Natural killer cell (primary cell): ENCODE results near the gene CUX1. TPM values are rescaled to one million over a fixed set of nuclear protein-coding genes. Genes with fewer than 3 reads are reported as not detected.

Experiments used
- ATAC-seq, 3 donors: fragments of 150-1000 bp in 2 of 3; fragments of 200-7000 bp in 1 of 3; cut with Tn5 transposase; 1 replicate in 1 of 3; 2 replicates in 2 of 3; pipeline ENCODE4 v1.10.0; 2021; ENCODE audit warnings: mild to moderate bottlenecking in 2 of 3, moderate library complexity in 2 of 3
- DNase-seq, 2 donors: peaks; one replicate each; pipeline versions ENCODE4 v3.0.0 to v3.0.0-alpha.2; 2013 to 2021; ENCODE audit warnings: mixed read lengths in 1 of 2
- H3K27ac ChIP-seq: one replicate; pipeline ENCODE4 v1.5.1; 2013; ENCODE audit warnings: mild to moderate bottlenecking, low read length
- H3K27me3 ChIP-seq: one replicate; pipeline ENCODE4 v1.6.1; 2013; ENCODE audit warnings: low read length; ENCODE audit not compliant: control insufficient read depth, insufficient read depth
- H3K36me3 ChIP-seq: one replicate; pipeline ENCODE4 v1.6.1; 2013; ENCODE audit warnings: low read length; ENCODE audit not compliant: control insufficient read depth, insufficient read depth
- H3K4me1 ChIP-seq: one replicate; pipeline ENCODE4 v1.6.1; 2013; ENCODE audit warnings: low read length; ENCODE audit not compliant: control insufficient read depth, insufficient read depth
- H3K4me3 ChIP-seq: one replicate; pipeline ENCODE4 v1.5.1; 2013; ENCODE audit warnings: low read length
- H3K9me3 ChIP-seq: one replicate; pipeline ENCODE4 v1.6.1; 2013; ENCODE audit warnings: low read length; ENCODE audit not compliant: control insufficient read depth, insufficient read depth
- H3K27ac Mint-ChIP-seq, 2 donors: one replicate each; pipeline ENCODE4 v1.8.0; 2022; ENCODE audit warnings: mild to moderate bottlenecking in 2 of 2, mixed read lengths in 2 of 2, moderate library complexity in 1 of 2
- H3K27me3 Mint-ChIP-seq, 2 donors: one replicate each; pipeline ENCODE4 v1.8.0; 2022; ENCODE audit warnings: low read depth in 2 of 2, mixed read lengths in 2 of 2
- H3K36me3 Mint-ChIP-seq: one replicate; pipeline ENCODE4 v1.8.0; 2022; ENCODE audit warnings: mixed read lengths
- H3K4me1 Mint-ChIP-seq, 2 donors: one replicate each; pipeline ENCODE4 v1.8.0; 2022; ENCODE audit warnings: mixed read lengths in 2 of 2
- H3K4me3 Mint-ChIP-seq: one replicate; pipeline ENCODE4 v1.8.0; 2022; ENCODE audit warnings: mild to moderate bottlenecking, moderate library complexity, mixed read lengths
- H3K9me3 Mint-ChIP-seq, 2 donors: one replicate each; pipeline ENCODE4 v1.8.0; 2022; ENCODE audit warnings: mixed read lengths in 2 of 2
- CTCF ChIP-seq: fragments of 200-600 bp; IDR thresholded peaks from one replicate; pipeline ENCODE4 v1.8.0; 2022; ENCODE audit warnings: antibody characterized with exemption
- WGBS: methylation state at CpG from one replicate; pipeline ENCODE4 v1.1.7; 2013; ENCODE audit warnings: missing lambda C conversion rate; ENCODE audit not compliant: insufficient coverage; 5-methylcytosine and 5-hydroxymethylcytosine counted together
- intact Hi-C: fragments of 100-400 bp; cut with micrococcal nuclease; formaldehyde crosslinking; loops from one replicate; pipeline ENCODE4 v1.14.2; 2022
- total RNA-seq, 4 donors: library from RNA; stranded (reverse); fragments of 120-200 nt in 1 of 4; gene quantifications; one replicate each; pipeline versions ENCODE4 v1.2.3 to v1.2.4, GENCODE V29; 2013 to 2022

CUX1 gene
- total RNA-seq, 3 donors from 2014 or later (not counting 1 experiment from before 2014, with no cell fraction given): 59.8 to 77.4 (median 73.6) TPM

- WGBS: 79% methylated on average over 9 of the region's 9 CpGs
- H3K27me3 Mint-ChIP-seq: no peaks in the 10 kb centered on the region
- H3K9me3 ChIP-seq: no peaks in the 10 kb centered on the region
- no peaks in the 10 kb centered on the region for H3K27me3 ChIP-seq
- no peak overlapping the region for H3K27ac Mint-ChIP-seq
- ATAC-seq (no peak), DNase-seq (no peak)
- H3K9me3 Mint-ChIP-seq: no peaks in the 10 kb centered on the region
- H3K36me3 Mint-ChIP-seq: no peaks in the 10 kb centered on the region
- no peak overlapping the region for H3K4me3 ChIP-seq
- intact Hi-C loops: no loop called here
- H3K27ac ChIP-seq: no peak overlapping the region
- no peak for TF ChIP-seq CTCF
- H3K4me3 Mint-ChIP-seq: no peak overlapping the region
- H3K4me1 Mint-ChIP-seq: peaks cover 7 to 30% of the 10 kb centered on the region in 2 donors
- no peaks in the 10 kb centered on the region for H3K4me1 ChIP-seq
- H3K36me3 ChIP-seq: no peaks in the 10 kb centered on the region
These were observed 123.4 kb downstream of the CUX1 start for GRCh38 chr7:101940830-101941229.

GRCh38 chr7:101941481-101942383, 124.3 kb downstream of the CUX1 start:
- Histone ChIP-seq H3K9me3 (no peaks in the 10 kb centered on the region), H3K4me1 (no peaks in the 10 kb centered on the region), H3K4me3 (no peak overlapping the region), H3K27me3 (no peaks in the 10 kb centered on the region), H3K27ac (no peak overlapping the region), H3K36me3 (no peaks in the 10 kb centered on the region)
- Mint-ChIP-seq H3K27me3 (no peaks in the 10 kb centered on the region), H3K4me3 (no peak overlapping the region), H3K9me3 (no peaks in the 10 kb centered on the region), H3K27ac (no peak overlapping the region), H3K36me3 (no peaks in the 10 kb centered on the region), H3K4me1 (peaks cover 10 to 30% of the 10 kb centered on the region in 2 donors)
- ATAC-seq (no peak), DNase-seq (no peak)
- WGBS: 80% methylated on average over 11 of the region's 12 CpGs
- no peak for TF ChIP-seq CTCF
- intact Hi-C loops: no loop called here

DNA sequence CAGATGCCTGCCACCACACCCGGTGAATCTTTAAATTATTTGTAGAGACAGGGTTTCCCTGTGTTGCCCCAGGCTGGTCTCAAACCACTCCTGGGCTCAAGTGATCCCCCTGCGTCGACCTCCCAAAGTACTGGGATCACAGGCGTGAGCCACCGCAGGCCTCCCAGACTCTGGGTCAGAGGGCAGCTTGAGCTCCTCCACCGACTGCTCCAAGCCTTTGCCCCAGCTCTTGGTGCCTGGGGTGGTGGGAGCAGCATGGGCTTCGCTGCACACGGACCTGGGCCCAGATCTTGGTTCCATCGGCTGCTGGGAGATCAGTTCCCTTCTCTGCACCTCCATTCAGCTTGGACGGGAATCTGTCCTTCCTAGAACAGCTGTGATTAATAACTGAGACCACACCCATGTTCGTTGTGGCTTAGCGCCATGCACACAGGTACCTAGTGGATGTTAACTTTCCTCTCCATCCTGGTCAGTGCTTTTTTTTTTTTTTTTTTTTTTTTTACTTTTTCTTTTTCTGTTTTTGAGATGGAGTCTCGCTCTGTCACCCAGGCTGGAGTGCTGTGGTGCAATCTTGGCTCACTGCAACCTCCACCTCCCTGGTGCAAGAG, 125.3 kb downstream of the CUX1 start:
- intact Hi-C loops: no loop called here
- ATAC-seq: no peak
- Mint-ChIP-seq H3K4me1 (peaks cover 10 to 32% of the 10 kb centered on the region in 2 donors), H3K36me3 (no peaks in the 10 kb centered on the region), H3K27me3 (no peaks in the 10 kb centered on the region), H3K4me3 (no peak overlapping the region), H3K27ac (no peak overlapping the region), H3K9me3 (no peaks in the 10 kb centered on the region)
- Histone ChIP-seq H3K27ac (no peak overlapping the region), H3K9me3 (no peaks in the 10 kb centered on the region), H3K4me1 (no peaks in the 10 kb centered on the region), H3K27me3 (no peaks in the 10 kb centered on the region), H3K4me3 (no peak overlapping the region), H3K36me3 (no peaks in the 10 kb centered on the region)
- no peak for DNase-seq
- WGBS: 96% methylated on average over 11 of the region's 13 CpGs
- TF ChIP-seq CTCF: no peak
